GM23338 (cell line): ENCODE measurements around the gene BBOX1.

ENCODE experiments used
- CTCF ChIP-seq, 2 experiments: fragments of 200-600 bp in 1 of 2; sonication (generic) in 1 of 2; conservative IDR thresholded peaks; 2 replicates each; pipeline versions ENCODE4 v1.5.1 to v1.6.1; 2016 to 2017; ENCODE audit warnings: antibody characterized with exemption in 2 of 2, low read depth in 2 of 2, mild to moderate bottlenecking in 2 of 2, moderate library complexity in 1 of 2
- EZH2 ChIP-seq: fragments of 200-600 bp; sonication (generic); IDR thresholded peaks from one replicate; pipeline ENCODE4 v1.8.0; 2017; ENCODE audit warnings: antibody characterized with exemption, mild to moderate bottlenecking, low read depth; ENCODE audit not compliant: unreplicated experiment
- POLR2AphosphoS5 ChIP-seq: IDR thresholded peaks from 2 replicates; pipeline ENCODE4 v1.6.1; 2016; ENCODE audit warnings: antibody characterized with exemption, low read depth

- TF ChIP-seq EZH2 (no peak), CTCF (conservative IDR thresholded peaks at IDR 0.05; ENCODE audit: low read depth in 2 of 2) (no peak), POLR2AphosphoS5 (no peak)
Observed at GRCh38 chr11:27055065-27055682, 14.6 kb downstream of the BBOX1 start.
